Neuron (in vitro differentiated cells): ENCODE data around the gene SLX1A.
A peak's percentile ranks its signal among the peaks of the same experiment; 100 is the strongest.
"Not testable (repeated sequence)": the region's sequence is repeated elsewhere in the genome, so short reads cannot be mapped to it uniquely, and the experiment has no call there.

Experiments
- H2AFZ ChIP-seq: one replicate; pipeline ENCODE4 v1.6.1; 2013; ENCODE audit warnings: low read depth, mild to moderate bottlenecking, inconsistent platforms, low read length, moderate library complexity
- H3K27me3 ChIP-seq: one replicate; pipeline ENCODE4 v1.6.1; 2013; ENCODE audit warnings: low read length; ENCODE audit not compliant: insufficient read depth
- H3K36me3 ChIP-seq: one replicate; pipeline ENCODE4 v1.6.1; 2013; ENCODE audit warnings: low read length; ENCODE audit not compliant: insufficient read depth
- H3K4me1 ChIP-seq: one replicate; pipeline ENCODE4 v1.6.1; 2013; ENCODE audit warnings: low read length; ENCODE audit not compliant: insufficient read depth
- H3K4me3 ChIP-seq: 2 replicates; pipeline ENCODE4 v1.5.1; 2013; ENCODE audit warnings: mild to moderate bottlenecking, low read length, moderate library complexity
- H3K9me3 ChIP-seq: one replicate; pipeline ENCODE4 v1.6.1; 2013; ENCODE audit warnings: low read length

The SLX1A gene

DNA sequence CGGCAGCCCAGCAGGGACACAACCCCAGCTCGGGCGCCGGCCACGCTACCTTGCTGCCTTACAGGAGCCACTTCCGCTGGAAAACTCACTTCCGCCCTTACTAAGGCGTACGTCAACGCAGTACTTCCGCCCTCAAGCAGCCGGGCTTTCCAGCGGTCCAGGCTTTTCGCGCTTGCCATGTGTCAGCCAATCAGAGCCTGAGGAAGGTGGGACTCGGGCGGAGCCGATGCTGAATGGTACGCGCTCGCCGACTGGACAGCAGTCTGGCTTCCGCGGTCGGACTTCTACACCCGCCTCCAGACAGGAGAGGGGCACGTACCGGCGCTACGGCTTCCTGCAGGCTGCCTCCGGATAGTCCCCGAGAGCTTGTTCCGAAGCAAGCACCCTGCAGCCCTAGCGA, at the start of gene SLX1A, which contains the start of gene BOLA2B:
Gene SLX1A, plus strand, starts transcription at position 261 of the 400 bp plus-strand sequence. CDS start 210 bp downstream, outside the sequence.
Gene BOLA2B, minus strand, starts transcription at position 52 of the 400 bp plus-strand sequence. CDS start 71 bp downstream, outside the sequence.
- H2AFZ ChIP-seq, H3K4me1 ChIP-seq, H3K36me3 ChIP-seq, H3K27me3 ChIP-seq, H3K9me3 ChIP-seq: not testable (repeated sequence)
- peak within 1 kb of the TSS; percentile 52 for H3K4me3 ChIP-seq

DNA sequence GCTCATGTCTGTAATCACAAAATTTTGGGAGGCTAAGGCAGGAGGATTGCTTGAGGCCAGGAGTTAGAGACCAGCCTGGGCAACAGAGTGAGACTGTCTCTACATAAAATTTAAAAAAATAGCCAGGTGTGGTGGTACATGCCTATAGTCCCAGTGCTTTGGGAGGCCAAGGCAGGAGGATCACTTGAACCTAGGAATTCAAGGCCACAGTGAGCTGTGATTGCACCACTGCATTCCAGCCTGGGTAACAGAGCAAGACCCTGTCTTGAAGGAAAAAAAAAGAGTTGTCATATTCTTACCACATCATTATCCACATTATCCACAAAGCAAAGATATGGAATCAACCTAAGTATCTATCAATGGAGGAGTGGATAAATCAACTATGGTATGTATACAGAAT, 49.7 kb upstream of the SLX1A start:
- Histone ChIP-seq H3K9me3 (no peaks in the 10 kb centered on the region), H3K4me3 (no peak overlapping the region), H2AFZ (no peak overlapping the region), H3K36me3 (no peaks in the 10 kb centered on the region), H3K4me1 (no peaks in the 10 kb centered on the region), H3K27me3 (no peaks in the 10 kb centered on the region)

DNA sequence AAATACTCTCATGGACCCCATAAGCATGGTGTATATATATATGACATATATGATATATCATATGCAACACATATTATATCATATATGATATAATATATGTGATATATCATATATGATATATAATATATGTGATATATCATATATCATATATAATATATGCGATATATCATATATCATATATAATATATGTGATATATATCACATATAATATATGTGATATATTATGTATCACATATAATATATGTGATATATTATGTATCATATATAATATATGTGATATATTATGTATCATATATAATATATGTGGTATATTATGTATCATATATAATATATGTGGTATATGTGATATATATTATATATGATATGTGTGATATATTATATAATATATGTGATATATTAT, 48.8 kb upstream of the SLX1A start:
- Histone ChIP-seq H3K4me3 (no peak overlapping the region), H2AFZ (no peak overlapping the region), H3K4me1 (no peaks in the 10 kb centered on the region), H3K27me3 (no peaks in the 10 kb centered on the region), H3K36me3 (no peaks in the 10 kb centered on the region), H3K9me3 (no peaks in the 10 kb centered on the region)

DNA sequence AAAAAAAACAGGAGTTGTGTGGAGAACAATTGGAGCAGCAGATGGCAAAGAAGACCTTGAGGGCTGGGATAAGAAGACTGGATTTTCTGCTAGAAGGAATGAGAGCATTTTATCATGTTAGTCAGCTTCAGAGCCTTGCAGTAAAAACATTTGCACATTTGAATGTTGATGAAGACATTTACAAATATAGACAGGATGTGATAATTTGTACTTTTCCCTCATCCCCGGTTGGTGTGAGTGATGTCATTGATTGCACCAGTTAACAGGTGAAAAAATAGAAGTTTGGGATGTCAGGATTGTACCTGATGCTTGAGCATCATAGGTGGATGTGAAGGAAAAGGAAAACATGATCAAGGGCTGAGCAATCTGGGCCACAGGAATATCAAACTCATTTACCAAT, 48.0 kb upstream of the SLX1A start:
- no peaks in the 10 kb centered on the region for H3K9me3 ChIP-seq
- H3K36me3 ChIP-seq, result no peaks in the 10 kb centered on the region
- no peak overlapping the region for H3K4me3 ChIP-seq
- no peak overlapping the region for H2AFZ ChIP-seq
- no peaks in the 10 kb centered on the region for H3K4me1 ChIP-seq
- H3K27me3 ChIP-seq, result no peaks in the 10 kb centered on the region

DNA sequence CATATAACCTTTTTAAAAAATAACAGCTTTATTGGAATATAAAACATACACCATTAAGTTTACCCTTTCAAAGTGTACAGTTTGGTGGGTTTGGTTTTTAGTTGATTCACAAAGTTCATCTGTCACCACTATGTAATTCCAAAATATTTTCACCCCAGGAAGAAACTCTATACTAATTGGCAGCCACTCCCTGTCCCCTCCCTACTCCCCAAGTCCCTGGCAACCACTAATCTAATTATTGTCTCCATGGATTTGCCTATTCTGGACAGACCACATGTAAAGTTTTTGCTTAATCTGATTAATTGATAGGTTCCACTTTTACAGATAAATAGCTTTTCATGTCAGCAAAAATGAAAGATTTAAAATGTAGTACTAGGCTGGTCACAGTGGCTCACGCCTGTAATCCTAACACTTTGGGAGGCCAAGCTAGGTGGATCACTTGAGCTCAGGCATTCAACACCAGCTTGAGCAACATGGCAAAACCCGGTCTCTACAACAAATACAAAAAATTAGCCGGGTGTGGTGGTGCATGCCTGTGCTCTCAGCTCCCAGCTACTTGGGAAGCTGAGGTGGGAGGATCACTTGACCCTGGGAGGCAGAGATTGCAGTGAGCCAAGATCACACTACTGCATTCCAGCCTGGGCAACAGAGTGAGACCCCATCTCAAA, 45.7 kb upstream of the SLX1A start:
- Histone ChIP-seq H3K27me3 (no peaks in the 10 kb centered on the region), H2AFZ (no peak overlapping the region), H3K36me3 (no peaks in the 10 kb centered on the region), H3K9me3 (no peaks in the 10 kb centered on the region), H3K4me3 (no peak overlapping the region), H3K4me1 (no peaks in the 10 kb centered on the region)

DNA sequence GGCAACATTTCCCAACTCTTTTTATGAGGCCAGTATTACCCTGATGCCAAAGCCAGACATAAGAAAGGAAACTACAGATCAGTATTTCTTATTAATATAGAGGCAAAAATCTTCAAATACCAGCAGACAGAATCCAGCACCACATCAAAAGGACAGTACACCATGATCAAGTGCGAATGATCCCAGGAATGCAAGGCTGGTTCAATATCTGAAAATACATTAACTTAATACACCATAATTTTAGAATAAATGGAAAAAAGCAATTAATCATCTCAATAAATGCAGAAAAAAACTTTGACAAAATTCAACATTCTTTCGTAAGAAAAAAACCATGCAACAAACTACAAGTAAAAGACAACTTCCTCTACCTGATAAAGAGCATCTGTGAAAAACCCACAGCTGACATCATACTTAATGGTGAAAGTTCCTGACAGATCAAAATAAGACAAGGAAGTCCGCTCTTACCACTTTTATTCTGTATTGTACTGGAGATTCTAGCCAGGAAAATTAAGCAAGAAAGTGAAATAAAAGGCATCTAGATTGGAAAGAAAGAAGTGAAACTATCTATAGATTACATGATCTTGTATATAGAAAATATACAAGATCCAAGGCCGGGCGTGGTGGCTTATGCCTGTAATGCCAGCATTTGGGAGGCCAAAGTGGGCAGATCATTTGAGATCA, 44.3 kb upstream of the SLX1A start:
- no peak overlapping the region for H2AFZ ChIP-seq
- H3K27me3 ChIP-seq, result no peaks in the 10 kb centered on the region
- no peak overlapping the region for H3K4me3 ChIP-seq
- H3K9me3 ChIP-seq, result no peaks in the 10 kb centered on the region
- no peaks in the 10 kb centered on the region for H3K4me1 ChIP-seq
- no peaks in the 10 kb centered on the region for H3K36me3 ChIP-seq

DNA sequence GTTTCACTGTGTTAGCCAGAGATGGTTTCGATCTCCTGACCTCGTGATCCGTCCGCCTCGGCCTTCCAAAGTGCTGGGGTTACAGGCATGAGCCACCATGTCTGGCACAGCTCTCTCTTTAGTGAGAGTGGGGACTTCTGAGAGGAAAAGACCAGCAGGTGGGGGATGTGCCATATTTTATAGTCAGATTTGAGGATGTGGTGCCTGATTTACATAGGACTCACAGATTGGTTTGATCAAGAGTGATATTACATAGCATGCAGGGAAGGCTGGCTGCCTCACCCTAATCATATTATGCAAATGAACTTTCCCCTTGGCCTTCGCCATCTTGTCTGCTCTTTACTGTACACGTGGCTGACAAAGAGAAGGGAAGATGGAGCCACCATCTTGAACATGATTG, 42.6 kb upstream of the SLX1A start:
- no peaks in the 10 kb centered on the region for H3K36me3 ChIP-seq
- H3K4me1 ChIP-seq, result no peaks in the 10 kb centered on the region
- H3K9me3 ChIP-seq, result no peaks in the 10 kb centered on the region
- no peak overlapping the region for H3K4me3 ChIP-seq
- H3K27me3 ChIP-seq, result no peaks in the 10 kb centered on the region
- no peak overlapping the region for H2AFZ ChIP-seq

DNA sequence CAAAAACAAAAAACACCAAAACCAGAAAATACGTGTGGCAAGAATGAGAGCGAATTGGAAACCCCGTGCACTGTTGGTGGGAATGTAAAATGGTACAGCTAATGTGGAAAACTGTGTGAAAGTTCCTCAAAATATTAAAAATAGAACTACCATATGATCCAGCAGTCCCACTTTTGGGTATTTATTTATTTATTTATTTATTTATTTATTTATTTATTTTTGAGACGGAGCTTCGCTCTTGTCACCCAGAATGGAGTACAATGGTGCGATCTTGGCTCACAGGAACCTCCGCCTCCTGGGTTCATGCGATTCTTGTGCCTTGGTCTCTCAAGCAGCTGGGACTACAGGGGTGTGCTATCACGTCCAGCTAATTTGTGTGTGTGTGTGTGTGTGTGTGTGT, 41.2 kb upstream of the SLX1A start:
- H2AFZ ChIP-seq, result no peak overlapping the region
- H3K4me1 ChIP-seq, result no peaks in the 10 kb centered on the region

DNA sequence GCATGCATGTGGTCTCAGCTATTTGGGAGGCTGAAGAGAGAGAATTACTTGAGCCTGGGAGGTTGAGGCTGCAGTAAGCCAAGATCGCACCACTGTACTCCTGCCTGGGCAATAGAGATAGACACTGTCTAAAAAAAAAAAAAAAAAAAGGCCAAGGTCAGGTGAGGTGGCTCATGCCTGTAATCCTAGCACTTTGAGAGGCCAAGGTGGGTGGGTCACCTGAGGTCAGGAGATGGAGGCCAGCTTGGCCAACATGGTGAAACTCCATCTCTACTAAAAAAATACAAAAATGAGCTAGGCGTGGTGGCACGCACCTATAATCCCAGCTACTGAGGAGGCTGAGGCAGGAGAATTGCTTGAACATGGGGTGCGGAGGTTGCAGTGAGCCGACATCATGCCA, 38.5 kb upstream of the SLX1A start:
- Histone ChIP-seq H3K4me3 (no peak overlapping the region), H3K36me3 (no peaks in the 10 kb centered on the region), H3K4me1 (no peaks in the 10 kb centered on the region), H3K9me3 (no peaks in the 10 kb centered on the region), H3K27me3 (no peaks in the 10 kb centered on the region), H2AFZ (no peak overlapping the region)

More for the DNA sequence above, 41.2 kb upstream of the SLX1A start:
- Histone ChIP-seq H3K4me3 (no peak overlapping the region), H3K36me3 (no peaks in the 10 kb centered on the region), H3K9me3 (no peaks in the 10 kb centered on the region), H3K27me3 (no peaks in the 10 kb centered on the region)

DNA sequence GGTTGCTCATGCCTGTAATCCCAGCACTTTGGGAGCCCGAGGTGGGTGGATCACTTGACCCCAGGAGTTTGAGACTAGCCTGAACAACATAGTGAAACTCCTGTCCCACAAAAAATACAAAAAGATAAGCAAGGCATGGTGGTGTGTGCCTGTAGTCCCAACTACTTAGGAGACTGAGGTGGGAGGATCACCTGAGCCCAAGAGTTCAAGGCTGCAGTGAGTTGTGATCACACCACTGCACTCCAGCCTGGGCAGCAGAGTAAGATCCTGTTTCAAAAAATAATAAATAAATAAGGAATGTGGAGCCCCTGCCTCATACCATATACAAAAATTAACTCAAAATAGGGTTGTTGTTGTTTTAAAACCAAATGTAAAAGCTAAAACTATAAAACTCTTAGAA, 36.5 kb upstream of the SLX1A start:
- no peak overlapping the region for H2AFZ ChIP-seq
- no peaks in the 10 kb centered on the region for H3K36me3 ChIP-seq
- no peak overlapping the region for H3K4me3 ChIP-seq
- H3K27me3 ChIP-seq, result peaks cover 3% of the 10 kb centered on the region
- H3K9me3 ChIP-seq, result no peaks in the 10 kb centered on the region
- H3K4me1 ChIP-seq, result no peaks in the 10 kb centered on the region

DNA sequence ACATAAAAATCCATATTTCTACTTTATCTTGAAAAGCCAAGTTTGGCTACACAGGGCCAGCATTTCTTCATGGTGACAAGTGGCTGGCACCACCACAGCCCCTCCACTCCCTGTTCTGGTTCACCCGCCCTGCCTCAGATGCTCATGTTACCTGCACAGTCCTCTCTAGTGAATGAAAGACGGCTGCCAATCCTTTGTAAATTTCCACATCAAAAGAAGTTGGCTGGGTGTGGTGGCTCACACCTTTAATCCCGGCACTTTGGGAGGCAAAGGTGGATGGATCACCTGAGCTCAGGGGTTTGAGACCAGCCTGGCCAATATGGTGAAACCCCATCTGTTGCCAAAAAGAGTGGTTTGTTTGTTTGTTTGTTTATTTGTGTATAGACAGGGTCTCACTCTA, 30.1 kb upstream of the SLX1A start:
- H2AFZ ChIP-seq, result no peak overlapping the region
- H3K27me3 ChIP-seq, result peaks cover 4% of the 10 kb centered on the region
- no peaks in the 10 kb centered on the region for H3K4me1 ChIP-seq
- no peak overlapping the region for H3K4me3 ChIP-seq
- H3K36me3 ChIP-seq, result no peaks in the 10 kb centered on the region
- no peaks in the 10 kb centered on the region for H3K9me3 ChIP-seq

DNA sequence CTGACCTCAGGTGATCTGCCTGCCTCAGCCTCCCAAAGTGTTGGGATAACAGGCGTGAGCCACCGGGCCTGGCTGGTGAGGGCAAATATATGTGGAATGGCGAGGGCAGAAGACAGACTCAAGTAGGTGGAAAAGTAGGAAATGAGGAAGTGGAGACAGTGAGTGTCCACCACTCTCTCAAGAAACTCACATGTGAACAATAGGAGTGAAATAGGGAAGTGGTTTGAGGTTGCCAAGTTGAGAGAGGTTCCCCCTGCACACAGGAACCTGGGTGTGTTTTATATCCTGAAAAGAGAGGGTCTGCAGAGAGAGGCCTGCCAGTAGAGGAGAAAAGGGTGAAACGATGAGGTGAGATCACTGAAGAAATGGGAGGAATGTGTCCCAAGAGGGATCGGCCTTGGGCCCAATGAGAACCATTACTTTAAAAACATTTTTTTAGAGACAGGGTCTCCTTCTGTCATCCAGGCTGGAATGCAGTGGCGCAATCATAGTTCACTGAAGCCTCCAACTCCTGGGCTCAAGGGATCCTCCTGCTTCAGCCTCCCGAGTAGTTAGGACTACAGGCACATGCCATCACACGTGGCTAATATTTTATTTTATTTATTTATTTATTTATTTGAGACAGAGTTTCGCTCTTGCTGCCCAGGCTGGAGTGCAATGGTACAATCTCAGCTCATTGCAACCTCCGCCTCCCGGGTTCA, 27.3 kb upstream of the SLX1A start:
- Histone ChIP-seq H3K4me3 (no peak overlapping the region), H3K27me3 (peaks cover 4% of the 10 kb centered on the region), H3K36me3 (no peaks in the 10 kb centered on the region), H2AFZ (no peak overlapping the region), H3K4me1 (no peaks in the 10 kb centered on the region), H3K9me3 (no peaks in the 10 kb centered on the region)

DNA sequence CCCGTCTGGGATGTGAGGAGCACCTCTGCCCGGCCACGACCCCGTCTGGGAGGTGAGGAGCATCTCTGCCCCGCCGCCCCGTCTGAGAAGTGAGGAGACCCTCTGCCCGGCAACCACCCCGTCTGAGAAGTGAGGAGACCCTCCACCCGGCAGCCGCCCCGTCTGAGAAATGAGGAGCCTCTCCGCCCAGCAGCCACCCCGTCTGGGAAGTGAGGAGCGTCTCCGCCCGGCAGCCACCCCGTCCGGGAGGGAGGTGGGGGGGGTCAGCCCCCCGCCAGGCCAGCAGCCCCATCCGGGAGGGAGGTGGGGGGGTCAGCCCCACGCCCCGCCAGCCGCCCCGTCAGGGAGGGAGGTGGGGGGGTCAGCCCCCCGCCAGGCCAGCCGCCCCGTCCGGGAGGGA, 24.9 kb upstream of the SLX1A start:
- not testable (repeated sequence) for H3K9me3 ChIP-seq, H3K36me3 ChIP-seq, H2AFZ ChIP-seq

More for the DNA sequence above, 24.9 kb upstream of the SLX1A start:
- not testable (repeated sequence) for H3K27me3 ChIP-seq, H3K4me3 ChIP-seq, H3K4me1 ChIP-seq
